HG03025 (cell line): ENCODE data around the gene B3GLCT.
"Not testable (repeated sequence)": the region's sequence is repeated elsewhere in the genome, so short reads cannot be mapped to it uniquely, and the experiment has no call there.

Experiments
- ATAC-seq: cut with Tn5 transposase; IDR thresholded peaks from one replicate; pipeline ENCODE4 v1.9.1; 2021; ENCODE audit warnings: mild to moderate bottlenecking, moderate library complexity; ENCODE audit not compliant: unreplicated experiment, low FRiP score

Gene B3GLCT

GRCh38 chr13:31199849-31200636 is at the start of gene B3GLCT:
Gene B3GLCT, plus strand, starts transcription at chr13:31199975. Its CDS starts 110 bp downstream, at chr13:31200085.
- ATAC-seq, result peak; percentile 89

DNA sequence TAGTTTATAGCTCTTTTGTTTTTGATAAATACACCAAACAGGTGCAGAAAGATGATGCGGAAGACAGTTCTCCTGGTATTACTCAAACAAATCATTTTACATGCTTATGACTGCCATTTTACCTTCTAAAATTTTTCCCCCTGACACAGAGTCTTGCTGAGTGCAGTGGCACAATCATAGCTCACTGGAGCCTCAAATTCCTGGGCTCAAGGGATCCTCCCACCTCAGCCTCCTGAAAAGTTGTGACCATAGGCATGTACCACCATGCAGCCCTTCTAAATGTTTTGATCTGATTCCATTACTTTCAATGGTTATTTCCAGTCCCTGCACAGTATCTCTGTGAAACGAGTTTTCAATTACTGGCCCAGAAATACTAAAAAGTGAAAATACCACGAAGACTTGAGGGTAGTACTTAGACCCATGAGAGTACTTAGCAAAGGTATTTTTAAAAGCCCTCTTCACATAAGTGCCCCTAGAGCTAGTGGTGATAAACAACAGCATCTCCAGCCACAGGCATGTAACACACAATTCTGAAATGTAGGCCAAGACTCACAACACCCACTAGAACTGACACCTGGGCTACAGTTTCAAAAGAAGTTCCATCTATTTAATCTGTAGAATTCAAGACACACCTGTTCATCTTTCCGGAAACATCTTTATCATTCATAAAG is 49.3 kb upstream of the B3GLCT start:
- ATAC-seq, result no peak

DNA sequence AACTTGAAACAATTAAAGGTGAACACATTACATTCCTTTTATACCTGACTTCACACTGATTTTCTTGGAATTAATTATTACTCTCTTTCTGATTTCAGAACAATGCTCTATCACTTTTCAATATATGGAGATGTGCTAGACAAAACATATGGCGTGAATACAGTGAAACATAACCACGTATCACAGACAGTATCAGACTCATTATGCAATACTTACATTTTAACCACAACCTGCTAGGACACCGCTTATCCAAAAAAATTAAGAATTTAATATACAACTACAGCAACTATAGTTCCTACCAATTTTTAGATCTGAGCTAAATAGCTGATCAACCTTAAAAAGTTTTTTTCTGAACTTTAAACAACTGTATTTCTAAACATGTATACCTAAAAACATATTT is 47.9 kb upstream of the B3GLCT start:
- no peak for ATAC-seq

- ATAC-seq, result no peak
Observed at GRCh38 chr13:31154939-31155338, 44.8 kb upstream of the B3GLCT start.

DNA sequence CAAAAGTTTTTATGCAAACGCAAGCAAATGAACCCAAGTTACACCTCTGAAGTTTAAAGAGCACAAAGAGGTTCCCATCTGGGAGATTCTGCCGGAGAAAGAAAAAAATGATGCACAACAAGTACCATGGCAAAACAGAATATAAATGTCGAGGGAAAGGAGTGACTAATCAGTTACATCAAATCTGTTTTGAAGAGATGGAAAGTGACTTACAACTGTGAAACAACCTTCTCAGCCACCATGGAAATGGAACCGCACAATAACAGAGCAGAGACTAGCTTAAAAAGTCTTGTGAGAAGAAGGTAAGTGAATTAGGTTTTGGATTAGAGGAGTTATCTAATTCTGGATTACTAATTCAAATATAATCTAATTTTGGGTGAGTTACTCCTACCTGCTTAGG is 40.5 kb upstream of the B3GLCT start:
- ATAC-seq, result no peak

DNA sequence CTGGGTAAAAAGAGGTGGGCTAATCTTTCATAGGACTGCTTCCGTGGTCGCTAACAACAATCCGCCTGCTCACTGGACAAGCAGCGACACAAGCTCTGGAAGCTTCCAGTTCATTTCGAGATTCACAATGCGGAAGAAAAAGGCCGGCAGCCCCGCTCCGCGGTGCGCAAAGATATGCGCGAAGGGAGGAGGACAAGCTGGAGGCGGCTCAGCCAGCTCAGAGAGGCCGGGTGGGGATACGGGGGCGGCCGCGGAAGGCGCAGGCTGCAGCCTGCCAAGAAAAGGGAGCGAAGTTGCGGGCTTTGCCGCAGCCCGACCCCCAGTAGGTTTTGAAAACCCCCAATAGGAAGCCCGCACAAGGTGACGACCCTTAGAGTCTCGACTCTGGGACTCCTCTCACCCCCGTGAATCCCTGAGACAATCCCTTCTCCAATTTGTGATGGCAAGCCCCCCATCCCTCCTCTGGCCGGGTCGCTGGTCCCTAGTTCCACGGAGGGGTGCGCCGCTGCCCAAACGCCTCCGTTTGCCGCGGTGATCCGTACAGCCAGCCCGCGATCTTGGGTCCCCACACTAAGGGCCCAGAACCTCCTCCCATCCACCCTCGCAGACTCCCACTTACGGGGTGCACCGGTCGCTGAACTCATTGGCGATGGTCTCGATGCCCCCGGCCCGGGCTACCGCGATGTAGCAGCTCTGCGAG is 38.8 kb upstream of the B3GLCT start:
- peak; percentile 22 for ATAC-seq

DNA sequence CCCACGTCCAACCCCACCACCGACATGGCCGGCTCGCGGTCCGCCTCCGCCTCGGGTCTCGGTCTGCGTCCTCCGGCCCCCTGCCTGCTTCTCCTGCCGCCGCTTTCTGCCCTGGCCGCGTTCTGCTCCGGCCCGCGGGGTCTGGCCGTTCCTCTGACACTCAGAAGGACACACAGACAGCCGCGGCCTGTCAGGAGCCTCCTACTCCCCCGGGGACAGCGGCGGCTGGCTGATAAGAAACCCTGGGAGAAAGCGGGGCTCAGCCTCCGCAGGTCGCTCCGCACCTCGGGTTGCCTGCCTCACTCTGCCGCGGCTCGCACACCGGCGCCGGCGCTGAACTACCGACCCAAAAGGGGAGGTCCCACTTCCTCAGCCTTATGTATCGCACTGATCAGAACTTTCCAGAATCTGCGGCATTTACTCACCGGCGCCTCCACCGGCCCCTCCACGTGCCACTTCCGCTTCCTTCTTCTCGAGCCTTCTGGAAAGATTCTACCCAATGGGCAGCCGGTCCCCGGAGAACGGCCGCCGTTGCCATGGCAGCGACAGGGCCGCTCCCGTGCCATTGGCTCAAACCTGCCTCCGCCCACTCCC is 38.1 kb upstream of the B3GLCT start, which contains the start of gene HSPH1:
TSS of gene HSPH1 (minus strand) at position 348 of the 594 bp plus-strand sequence. CDS start at position 26, 322 bp downstream.
- ATAC-seq, result peak; percentile 88

DNA sequence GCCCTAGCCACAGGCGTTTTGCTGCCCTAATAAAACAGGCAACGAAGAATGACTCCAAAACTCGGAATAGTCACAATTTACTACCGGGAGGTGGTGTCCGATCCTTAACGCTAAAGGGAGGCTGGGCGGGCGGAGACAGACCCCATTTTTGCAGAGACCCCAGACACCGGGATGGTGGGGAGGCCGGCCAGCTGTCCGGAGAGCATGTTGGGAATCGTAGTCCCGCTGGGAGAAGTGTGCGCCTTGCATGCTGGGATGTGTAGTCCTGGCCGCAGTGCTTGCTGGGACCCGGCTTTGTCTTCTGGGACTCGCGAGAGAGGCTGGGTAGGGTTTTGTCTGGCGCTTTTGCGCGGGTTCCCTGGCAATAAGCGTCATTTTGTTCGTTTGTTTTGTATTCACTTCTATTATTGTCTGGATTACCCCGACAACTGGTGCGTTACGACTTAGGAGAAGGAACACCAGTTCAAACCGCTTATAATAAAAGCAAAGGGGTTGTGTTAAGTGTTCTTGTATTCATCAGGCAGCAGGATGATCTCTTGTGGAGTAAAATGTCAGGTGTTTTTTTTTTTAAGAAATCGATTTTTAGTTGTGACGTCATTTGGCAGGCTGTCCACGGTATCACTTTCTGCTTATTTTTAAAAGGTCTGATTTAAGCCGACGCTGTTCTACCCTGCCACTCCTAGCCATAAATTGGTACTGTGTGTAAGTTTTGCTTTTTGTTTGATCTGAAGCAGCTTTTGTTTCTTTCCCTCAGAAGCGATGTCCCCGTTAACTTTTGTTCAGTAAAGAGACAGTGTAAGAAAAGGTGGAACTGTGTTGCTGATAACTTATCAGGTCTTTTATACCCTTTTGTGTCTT is 37.4 kb upstream of the B3GLCT start:
- ATAC-seq, result peak; percentile 88

DNA sequence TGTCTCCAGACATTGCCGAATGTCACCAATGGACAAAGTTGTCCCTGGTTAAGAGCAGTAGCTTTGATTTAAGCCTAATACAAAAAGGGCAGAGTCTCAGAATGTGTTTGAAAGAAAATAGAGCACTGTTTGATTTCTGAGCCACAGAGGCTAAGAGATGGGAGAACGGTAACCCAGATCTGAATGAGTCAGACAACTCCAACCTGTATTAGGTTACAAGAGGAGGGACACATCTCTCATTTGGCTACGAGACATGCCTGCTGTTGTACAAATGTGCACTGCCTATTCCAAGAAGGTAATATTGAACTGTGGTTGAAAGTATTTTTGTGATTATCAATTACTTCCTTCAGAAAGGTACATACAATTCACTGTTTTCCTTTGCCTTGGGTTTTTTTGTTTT is 33.2 kb upstream of the B3GLCT start:
- ATAC-seq, result no peak

- ATAC-seq, result no peak
Observed at GRCh38 chr13:31167490-31167889, 32.3 kb upstream of the B3GLCT start.

DNA sequence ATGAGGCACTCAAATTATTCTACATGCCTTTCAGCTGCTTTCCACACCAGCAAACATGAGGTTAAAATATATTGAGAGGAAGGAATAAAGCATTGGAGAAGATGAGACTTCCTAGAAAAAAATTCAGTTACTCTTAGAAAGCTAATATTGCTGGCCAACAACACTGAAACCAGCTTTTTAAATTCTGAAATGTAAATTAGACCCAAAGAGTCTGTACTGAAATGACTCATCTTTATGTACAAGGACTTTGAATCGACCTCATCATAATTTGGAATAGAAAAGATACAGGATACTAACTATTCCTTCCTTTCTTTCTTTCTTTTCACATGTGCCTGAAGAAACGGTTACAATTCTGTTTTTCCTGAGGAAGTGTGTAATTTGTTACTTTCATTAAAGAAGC is 31.6 kb upstream of the B3GLCT start:
- ATAC-seq, result peak; percentile 62

DNA sequence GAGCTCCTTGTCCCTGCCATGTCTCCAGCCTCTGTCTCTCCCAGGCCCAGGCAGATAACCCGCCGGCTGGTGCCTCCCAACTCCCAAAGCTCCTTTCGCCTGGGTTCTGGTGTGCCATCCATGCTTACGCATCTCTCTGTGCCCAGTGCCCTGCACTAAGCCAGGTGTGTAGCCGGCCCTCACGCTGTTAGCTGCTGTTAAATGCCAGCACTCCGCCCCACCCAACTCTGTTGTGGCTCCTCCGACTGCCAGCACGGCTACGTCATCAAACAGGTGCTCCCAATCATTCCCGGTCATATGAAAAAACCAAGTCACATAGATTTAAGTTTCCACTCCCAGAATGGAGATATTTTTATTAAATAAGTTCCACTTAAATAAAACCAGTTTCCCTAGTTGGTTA is 31.0 kb upstream of the B3GLCT start:
- no peak for ATAC-seq

DNA sequence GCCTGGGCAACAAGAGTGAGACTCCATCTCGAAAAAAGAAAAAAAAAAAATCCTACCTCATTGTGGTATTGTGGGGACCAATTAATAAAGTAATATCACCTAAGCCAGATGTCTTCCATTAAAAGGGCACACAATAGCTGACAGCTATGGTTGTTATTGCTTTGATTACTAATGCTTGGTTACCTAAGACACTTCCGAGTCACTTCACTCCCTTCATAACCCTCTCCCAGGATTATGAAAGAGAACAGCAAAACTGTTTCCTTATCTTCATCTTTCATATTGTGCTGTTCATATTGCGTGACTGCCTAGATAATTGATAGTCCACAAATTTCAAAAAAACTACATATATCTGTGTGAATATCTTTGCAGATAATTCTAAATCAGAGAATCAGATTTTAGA is 27.8 kb upstream of the B3GLCT start:
- ATAC-seq, result no peak

DNA sequence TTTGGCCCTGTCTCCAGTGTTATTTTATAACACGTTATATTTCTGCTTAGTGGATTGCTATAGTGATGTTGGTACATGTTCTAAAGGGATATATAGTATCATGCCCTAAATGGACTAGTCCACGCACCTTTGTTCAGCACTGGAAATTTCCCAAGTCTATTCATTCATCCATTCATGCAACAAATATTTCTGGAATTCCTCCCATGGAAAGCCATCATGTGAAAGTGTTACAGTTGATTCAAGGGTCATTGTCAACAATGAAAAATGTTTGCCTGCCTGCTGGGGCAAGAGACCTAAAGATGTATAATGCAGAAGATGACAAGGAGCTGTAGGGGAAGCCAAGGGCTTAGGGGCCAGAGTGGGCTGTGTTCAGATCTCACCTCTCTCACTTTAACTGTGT is 27.2 kb upstream of the B3GLCT start:
- ATAC-seq, result no peak

DNA sequence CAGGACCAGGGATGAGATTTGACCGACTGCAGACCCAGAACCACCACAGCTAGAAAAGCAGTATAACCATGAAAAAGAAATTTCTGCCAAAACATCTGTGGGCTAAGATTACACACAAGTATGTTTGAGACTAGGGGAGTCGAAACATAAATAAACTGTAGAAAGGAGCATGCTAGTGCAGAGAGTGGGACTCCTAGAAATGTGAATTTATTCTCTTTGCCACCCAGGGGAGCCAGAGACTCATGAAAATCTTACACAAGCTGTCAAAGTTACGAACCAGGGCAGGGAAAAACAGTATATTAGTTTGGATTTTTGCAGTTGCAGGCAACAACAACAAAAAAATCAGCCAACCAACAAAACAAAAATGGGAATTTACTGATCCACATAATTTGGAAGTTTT is 25.8 kb upstream of the B3GLCT start:
- ATAC-seq, result no peak

GRCh38 chr13:31175847-31176532 is 23.8 kb upstream of the B3GLCT start:
- no peak for ATAC-seq

- not testable (repeated sequence) for ATAC-seq
Observed at GRCh38 chr13:31177813-31178495, 21.8 kb upstream of the B3GLCT start.

- ATAC-seq, result no peak
Observed at GRCh38 chr13:31179241-31179640, 20.5 kb upstream of the B3GLCT start.

- ATAC-seq, result no peak
Observed at GRCh38 chr13:31179754-31180153, 20.0 kb upstream of the B3GLCT start.
